Motor neuron (in vitro differentiated cells): ENCODE measurements around the gene CDT1. TPM values are rescaled to one million over a fixed set of nuclear protein-coding genes. Genes with fewer than 3 reads are reported as not detected.

ENCODE experiments used
- ATAC-seq, 8 experiments: fragments of 200-7000 bp; cut with Tn5 transposase; replicated peaks in 6 of 8; 2 replicates each; pipeline ENCODE4 v1.8.0; 2021; ENCODE audit warnings: mild to moderate bottlenecking in 8 of 8, moderate library complexity in 8 of 8
- H3K27ac ChIP-seq, 2 donors: fragments of 250-450 bp; sonication (Bioruptor Pico); 2 replicates each; pipeline ENCODE4 v1.9.0; 2021; ENCODE audit warnings: antibody characterized with exemption in 2 of 2, mild to moderate bottlenecking in 2 of 2, moderate library complexity in 1 of 2
- H3K4me1 ChIP-seq, 2 donors: fragments of 250-450 bp; sonication (Bioruptor Pico); replicated peaks in 1 of 2; 2 replicates each; pipeline ENCODE4 v1.6.1; 2021; ENCODE audit warnings: antibody characterized with exemption in 2 of 2, mild to moderate bottlenecking in 2 of 2, moderate library complexity in 1 of 2
- H3K4me3 ChIP-seq, 5 donors: fragments of 250-450 bp; sonication (Bioruptor Pico); 2 replicates each; pipeline ENCODE4 v1.9.0; 2021; ENCODE audit warnings: antibody characterized with exemption in 5 of 5, mild to moderate bottlenecking in 5 of 5, moderate library complexity in 4 of 5
- WGBS, 10 experiments: fragments of 450-650 bp; shearing (Covaris generic); methylation state at CpG; one replicate each; pipeline ENCODE4 v1.0.0; 2022; 5-methylcytosine and 5-hydroxymethylcytosine counted together
- in situ Hi-C, 9 experiments: fragments of 400-800 bp; cut with MboI; loops; one replicate each; pipeline ENCODE4 v1.15.0; 2021; ENCODE audit warnings: low sequenced_read_pairs in 9 of 9, low pct_unique_long_range_greater_than_20kb in 2 of 9; ENCODE audit not compliant: unreplicated experiment in 9 of 9
- total RNA-seq, 8 experiments: library from RNA; unstranded; fragments of 300-600 nt; gene quantifications; 2 replicates each; pipeline versions ENCODE4 v1.2.3 to v1.2.4, GENCODE V29; 2022

Gene CDT1
- total RNA-seq, 8 experiments from 2014 or later: 0.71 to 18.2 (median 3.9) TPM

GRCh38 chr16:88834670-88835069 lies 31.1 kb downstream of the CDT1 start:
- ATAC-seq: no peak
- Histone ChIP-seq H3K4me1 (no peaks in the 10 kb centered on the region), H3K4me3 (no peak overlapping the region), H3K27ac (no peak overlapping the region)
- in situ Hi-C loops: no loop called here
- 60 to 95% (median 86%) methylated on average over 1 to 9 of the region's 13 CpGs; no CpG with 5 or more reads in 7 of the 10 experiments for WGBS, 10 experiments

GRCh38 chr16:88835383-88835782 lies 31.8 kb downstream of the CDT1 start:
- WGBS, 10 experiments: 80% methylated on average over 1 of the region's 11 CpGs; no CpG with 5 or more reads in 8 of the 10 experiments
- no peak overlapping the region for H3K27ac ChIP-seq
- in situ Hi-C loops: no loop called here
- no peaks in the 10 kb centered on the region for H3K4me1 ChIP-seq
- no peak overlapping the region for H3K4me3 ChIP-seq
- peak in 2 of 8 experiments; percentile 46 to 47 for ATAC-seq

GRCh38 chr16:88835818-88836217 lies 32.2 kb downstream of the CDT1 start:
- no peak for ATAC-seq
- H3K27ac ChIP-seq: no peak overlapping the region
- H3K4me1 ChIP-seq: no peaks in the 10 kb centered on the region
- in situ Hi-C loops: no loop called here
- H3K4me3 ChIP-seq: no peak overlapping the region
- WGBS, 10 experiments: no CpG with 5 or more reads among the region's 33 CpGs

DNA sequence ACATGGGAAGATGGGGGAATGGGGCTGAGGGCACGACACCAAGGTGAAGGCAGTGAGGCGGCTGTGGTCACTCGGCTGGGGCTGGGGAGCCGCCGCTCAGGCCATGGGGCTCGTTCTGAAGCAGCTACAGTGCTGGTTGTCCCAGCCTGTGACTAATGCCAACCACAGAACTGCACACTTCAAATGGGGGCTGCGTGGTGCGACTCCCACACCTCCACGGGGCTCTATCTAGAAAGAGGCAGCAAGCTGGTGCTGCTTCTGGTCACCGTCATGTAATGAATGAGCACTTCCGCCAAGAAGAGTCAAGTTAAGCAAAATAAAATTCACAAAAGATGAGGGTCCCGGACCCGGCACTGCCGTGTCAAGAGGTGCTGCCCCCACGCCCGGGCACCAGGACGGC lies 33.2 kb downstream of the CDT1 start:
- in situ Hi-C loops: no loop called here
- no peak overlapping the region for H3K4me3 ChIP-seq
- no peak for ATAC-seq
- no peak overlapping the region for H3K27ac ChIP-seq
- H3K4me1 ChIP-seq: no peaks in the 10 kb centered on the region
- 100% methylated on average over 1 of the region's 17 CpGs; no CpG with 5 or more reads in 9 of the 10 experiments for WGBS, 10 experiments

GRCh38 chr16:88837806-88838205 lies 34.2 kb downstream of the CDT1 start:
- Histone ChIP-seq H3K4me3 (no peak overlapping the region), H3K27ac (no peak overlapping the region), H3K4me1 (no peaks in the 10 kb centered on the region)
- WGBS, 10 experiments: 80 to 100% (median 93%) methylated on average over 1 to 8 of the region's 20 CpGs; no CpG with 5 or more reads in 6 of the 10 experiments
- ATAC-seq: no peak
- in situ Hi-C loops: no loop called here

DNA sequence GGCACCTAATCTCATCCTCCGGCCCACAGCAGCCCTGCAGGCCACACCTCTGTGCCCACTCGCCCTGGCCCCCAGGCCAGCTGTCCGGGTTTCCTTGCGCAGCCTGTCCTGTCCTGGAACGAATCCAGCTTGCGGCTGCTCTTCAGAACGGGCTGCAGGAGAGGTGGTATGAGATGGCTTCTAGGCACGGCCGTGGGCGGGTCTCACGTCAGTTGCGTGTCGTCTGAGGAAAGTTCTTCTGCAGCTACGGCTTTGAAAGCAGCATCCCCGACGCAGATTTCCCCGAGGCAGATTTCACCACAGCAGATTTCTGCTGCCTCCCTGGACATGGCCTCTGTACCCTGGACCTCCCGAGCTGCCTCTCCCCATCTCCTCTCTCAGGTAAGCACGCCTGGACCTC lies 35.0 kb downstream of the CDT1 start:
- no peak for ATAC-seq
- WGBS, 10 experiments: 60 to 100% (median 80%) methylated on average over 1 to 2 of the region's 19 CpGs; no CpG with 5 or more reads in 5 of the 10 experiments
- no peak overlapping the region for H3K4me3 ChIP-seq
- no peak overlapping the region for H3K27ac ChIP-seq
- no peaks in the 10 kb centered on the region for H3K4me1 ChIP-seq
- in situ Hi-C loops: no loop called here

DNA sequence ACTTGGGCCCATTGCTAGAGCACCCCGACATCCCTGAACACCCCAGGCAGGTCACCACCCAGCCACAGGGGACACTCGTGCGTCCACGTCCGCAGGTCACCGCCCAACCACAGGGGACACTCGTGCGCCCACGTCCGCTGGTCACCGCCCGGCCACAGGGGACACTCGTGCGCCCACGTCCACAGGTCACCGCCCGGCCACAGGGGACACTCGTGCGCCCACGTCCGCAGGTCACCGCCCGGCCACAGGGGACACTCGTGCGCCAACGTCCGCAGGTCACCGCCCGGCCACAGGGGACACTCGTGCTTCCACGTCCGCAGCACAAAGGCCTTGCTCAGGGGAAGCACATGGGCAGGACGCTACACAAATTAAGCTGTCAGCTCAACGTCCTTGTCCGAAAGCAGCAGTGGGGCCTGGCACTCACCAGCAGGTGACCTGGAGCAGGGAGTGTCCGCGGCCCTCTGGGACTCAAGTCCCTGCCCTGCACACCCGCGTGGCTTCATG lies 35.5 kb downstream of the CDT1 start:
- H3K4me3 ChIP-seq: no peak overlapping the region
- H3K27ac ChIP-seq: no peak overlapping the region
- in situ Hi-C loops: no loop called here
- 87 to 100% (median 98%) methylated on average over 2 to 6 of the region's 39 CpGs; no CpG with 5 or more reads in 6 of the 10 experiments for WGBS, 10 experiments
- no peak for ATAC-seq
- no peaks in the 10 kb centered on the region for H3K4me1 ChIP-seq

- no peak for ATAC-seq
- 90 to 100% (median 93%) methylated on average over 1 to 19 of the region's 24 CpGs; no CpG with 5 or more reads in 4 of the 10 experiments for WGBS, 10 experiments
- Histone ChIP-seq H3K27ac (no peak overlapping the region), H3K4me1 (peaks cover 0 to 6% of the 10 kb centered on the region in 2 donors), H3K4me3 (no peak overlapping the region)
- in situ Hi-C loops: no loop called here
Measured at GRCh38 chr16:88839745-88840599, 36.4 kb downstream of the CDT1 start.

DNA sequence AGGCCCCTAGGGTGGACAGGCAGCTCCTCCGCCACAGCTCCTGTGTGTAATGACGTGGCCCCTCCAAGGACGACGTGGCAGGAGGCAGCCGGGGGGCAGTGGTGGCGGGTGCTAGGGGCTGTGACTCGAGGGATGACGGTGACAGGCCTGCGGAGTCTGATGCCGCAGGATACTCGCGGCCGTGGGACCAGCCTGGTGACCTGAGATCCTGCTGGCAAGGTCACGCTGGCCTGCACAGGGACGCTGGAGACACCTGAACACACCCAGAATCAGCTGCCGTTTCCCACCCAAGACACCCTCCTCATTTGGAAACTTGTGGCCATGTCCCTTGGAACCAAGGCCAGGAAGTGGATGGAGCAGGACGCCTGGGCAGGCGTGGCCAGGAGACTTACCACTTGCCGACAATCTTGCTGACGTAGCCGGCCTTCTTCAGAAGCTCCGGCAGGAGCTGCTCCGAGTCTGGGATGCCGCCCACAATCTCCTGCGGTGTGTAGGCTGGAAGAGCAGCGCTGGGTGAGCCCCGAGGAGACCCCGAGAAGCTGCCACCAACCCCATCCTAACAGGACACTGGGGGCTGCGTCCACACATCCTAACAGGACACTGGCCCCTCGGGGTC lies 37.1 kb downstream of the CDT1 start:
- Histone ChIP-seq H3K4me3 (no peak overlapping the region), H3K27ac (no peak overlapping the region), H3K4me1 (peaks cover 0 to 6% of the 10 kb centered on the region in 2 donors)
- ATAC-seq: no peak
- WGBS, 10 experiments: 76 to 100% (median 90%) methylated on average over 1 to 5 of the region's 30 CpGs; no CpG with 5 or more reads in 6 of the 10 experiments
- in situ Hi-C loops: no loop called here

DNA sequence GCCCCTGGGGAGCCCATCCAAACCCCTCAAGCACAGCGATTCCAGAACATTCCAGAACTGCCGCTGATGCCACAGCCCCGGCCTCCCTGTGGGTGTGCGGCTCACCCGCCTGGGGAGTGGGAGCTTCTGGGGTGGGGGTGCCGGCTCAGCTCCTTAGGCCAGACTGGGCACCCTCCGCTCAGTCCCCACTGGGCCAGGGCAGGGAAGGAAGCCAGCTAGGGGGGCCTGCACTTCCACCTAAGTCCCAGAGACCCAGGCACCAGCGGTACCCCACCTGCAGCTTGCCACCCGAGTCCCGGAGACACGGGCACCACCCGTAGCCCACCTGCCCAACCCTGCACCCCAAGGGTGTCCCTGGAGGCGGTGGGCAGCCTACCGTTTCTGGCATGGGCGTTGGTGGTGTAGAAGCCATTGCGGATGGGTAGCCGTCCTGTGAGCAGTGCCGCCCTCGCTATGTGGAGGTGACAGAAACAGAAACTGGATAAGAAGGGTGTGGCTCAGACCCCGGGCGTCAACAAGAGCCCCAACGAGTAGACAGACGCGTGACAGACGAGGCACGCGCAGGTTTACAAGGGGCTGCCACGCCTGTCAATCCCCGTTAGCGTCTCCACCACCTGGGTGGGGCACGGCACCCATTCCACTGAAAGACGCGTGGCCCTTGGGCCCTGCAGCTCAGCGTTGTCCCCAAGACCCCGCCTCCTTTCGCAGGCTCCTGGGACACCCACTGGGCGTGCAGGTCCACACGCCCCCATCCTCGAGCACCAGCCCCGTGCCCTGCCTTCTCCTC lies 38.1 kb downstream of the CDT1 start:
- no peak for ATAC-seq
- peaks cover 0 to 6% of the 10 kb centered on the region in 2 donors for H3K4me1 ChIP-seq
- in situ Hi-C loops: no loop called here
- no peak overlapping the region for H3K27ac ChIP-seq
- WGBS, 10 experiments: 89 to 95% (median 90%) methylated on average over 2 to 15 of the region's 40 CpGs; no CpG with 5 or more reads in 7 of the 10 experiments
- H3K4me3 ChIP-seq: no peak overlapping the region

DNA sequence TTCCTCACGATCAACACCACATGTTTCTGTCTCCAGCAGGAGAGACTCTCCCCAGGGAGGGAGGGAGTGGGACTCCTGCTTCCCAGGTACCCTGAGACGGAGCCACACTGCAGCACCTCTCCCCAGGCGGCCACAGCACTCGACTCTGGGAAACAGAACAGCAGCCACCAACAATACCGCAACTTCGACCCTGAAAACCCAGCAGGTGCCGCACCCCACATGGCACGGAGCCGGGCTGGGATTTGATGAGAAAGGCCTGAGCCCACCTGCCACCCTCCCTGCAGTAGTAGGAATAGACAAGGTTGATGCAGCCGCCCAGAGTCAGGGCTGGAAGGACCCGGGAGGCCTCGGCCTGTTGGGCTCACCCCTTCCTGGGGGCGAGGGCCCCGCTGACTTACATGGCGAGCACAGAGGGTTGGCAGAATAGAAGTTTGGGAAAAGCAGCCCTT lies 38.7 kb downstream of the CDT1 start:
- Histone ChIP-seq H3K4me1 (peaks cover 0 to 6% of the 10 kb centered on the region in 2 donors), H3K27ac (no peak overlapping the region), H3K4me3 (no peak overlapping the region)
- ATAC-seq: no peak
- in situ Hi-C loops: no loop called here
- 75 to 100% (median 92%) methylated on average over 1 to 8 of the region's 15 CpGs; no CpG with 5 or more reads in 5 of the 10 experiments for WGBS, 10 experiments

- ATAC-seq: no peak
- WGBS, 10 experiments: 80 to 100% (median 95%) methylated on average over 1 to 6 of the region's 25 CpGs; no CpG with 5 or more reads in 4 of the 10 experiments
- no peak overlapping the region for H3K4me3 ChIP-seq
- in situ Hi-C loops: no loop called here
- H3K27ac ChIP-seq: no peak overlapping the region
- H3K4me1 ChIP-seq: peaks cover 0 to 6% of the 10 kb centered on the region in 2 donors
Measured at GRCh38 chr16:88842806-88843205, 39.2 kb downstream of the CDT1 start.
